GM12891 (cell line): ENCODE results near the gene SUMF1.

Experiments used
- POLR2A ChIP-seq: IDR thresholded peaks from 2 replicates; pipeline ENCODE4 v1.6.1; 2011; ENCODE audit warnings: low read depth, low read length, control low read depth
- POLR2AphosphoS5 ChIP-seq: IDR thresholded peaks from 2 replicates; pipeline ENCODE4 v1.6.1; 2011; ENCODE audit warnings: low read depth, low read length, control low read depth

GRCh38 chr3:4509043-4509442, 42.0 kb upstream of the SUMF1 start:
- TF ChIP-seq POLR2A (no peak), POLR2AphosphoS5 (no peak)
